Activated CD8-positive, alpha-beta memory T cell treated with anti-CD3 and anti-CD28 coated beads for 1 hour (primary cell): Measurements from ENCODE around the gene DIP2A.

Experiments
- DNase-seq, 2 donors: peaks; one replicate each; pipeline ENCODE4 v3.0.0-alpha.2; 2020; ENCODE audit warnings: low read depth in 1 of 2; ENCODE audit errors: extremely low read depth in 1 of 2

The DIP2A gene

GRCh38 chr21:46480466-46480865 lies 21.8 kb downstream of the DIP2A start:
- no peak for DNase-seq

GRCh38 chr21:46482225-46482845 lies 23.6 kb downstream of the DIP2A start:
- DNase-seq, result no peak

- no peak for DNase-seq
Measured at GRCh38 chr21:46482846-46483231, 24.1 kb downstream of the DIP2A start.

GRCh38 chr21:46483300-46484295 lies 24.9 kb downstream of the DIP2A start:
- no peak for DNase-seq

- DNase-seq, result no peak
Measured at GRCh38 chr21:46486481-46487126, 27.9 kb downstream of the DIP2A start.

GRCh38 chr21:46489162-46489663 lies 30.5 kb downstream of the DIP2A start:
- DNase-seq, result no peak

- DNase-seq, result no peak
Measured at GRCh38 chr21:46489800-46490199, 31.1 kb downstream of the DIP2A start.

- DNase-seq, result no peak
Measured at GRCh38 chr21:46491553-46491952, 32.9 kb downstream of the DIP2A start.

- DNase-seq, result no peak
Measured at GRCh38 chr21:46492851-46493250, 34.2 kb downstream of the DIP2A start.

- DNase-seq, result no peak
Measured at GRCh38 chr21:46493828-46494227, 35.1 kb downstream of the DIP2A start.

GRCh38 chr21:46498335-46499050 lies 39.8 kb downstream of the DIP2A start:
- no peak for DNase-seq

GRCh38 chr21:46500224-46500861 lies 41.7 kb downstream of the DIP2A start:
- no peak for DNase-seq

- no peak for DNase-seq
Measured at GRCh38 chr21:46503922-46504550, 45.3 kb downstream of the DIP2A start.

- DNase-seq, result no peak
Measured at GRCh38 chr21:46504666-46505065, 46.0 kb downstream of the DIP2A start.

- no peak for DNase-seq
Measured at GRCh38 chr21:46507562-46507961, 48.9 kb downstream of the DIP2A start.

- no peak for DNase-seq
Measured at GRCh38 chr21:46509741-46510502, 51.2 kb downstream of the DIP2A start.

- no peak for DNase-seq
Measured at GRCh38 chr21:46515109-46515508, 56.4 kb downstream of the DIP2A start.

GRCh38 chr21:46516068-46516467 lies 57.4 kb downstream of the DIP2A start:
- no peak for DNase-seq

- DNase-seq, result no peak
Measured at GRCh38 chr21:46517361-46517760, 58.7 kb downstream of the DIP2A start.
